ENCODE results near the gene GLIPR1L2. TPM values are rescaled to one million over a fixed set of nuclear protein-coding genes. Genes with fewer than 3 reads are reported as not detected.

GLIPR1L2 gene
- total RNA-seq, 1 experiment from 2014 or later, result not detected

DNA sequence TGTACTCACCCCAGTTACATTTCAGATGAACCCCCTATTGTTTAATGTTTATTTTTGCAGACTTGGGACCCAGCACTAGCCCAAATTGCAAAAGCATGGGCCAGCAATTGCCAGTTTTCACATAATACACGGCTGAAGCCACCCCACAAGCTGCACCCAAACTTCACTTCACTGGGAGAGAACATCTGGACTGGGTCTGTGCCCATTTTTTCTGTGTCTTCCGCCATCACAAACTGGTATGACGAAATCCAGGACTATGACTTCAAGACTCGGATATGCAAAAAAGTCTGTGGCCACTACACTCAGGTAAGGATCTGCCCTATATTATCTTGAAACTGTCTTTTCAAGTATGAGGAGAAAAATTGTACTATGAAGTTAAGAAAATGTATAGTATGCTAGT, 90.9 kb downstream of the GLIPR1L2 start:
- TF ChIP-seq, protein P1, sequence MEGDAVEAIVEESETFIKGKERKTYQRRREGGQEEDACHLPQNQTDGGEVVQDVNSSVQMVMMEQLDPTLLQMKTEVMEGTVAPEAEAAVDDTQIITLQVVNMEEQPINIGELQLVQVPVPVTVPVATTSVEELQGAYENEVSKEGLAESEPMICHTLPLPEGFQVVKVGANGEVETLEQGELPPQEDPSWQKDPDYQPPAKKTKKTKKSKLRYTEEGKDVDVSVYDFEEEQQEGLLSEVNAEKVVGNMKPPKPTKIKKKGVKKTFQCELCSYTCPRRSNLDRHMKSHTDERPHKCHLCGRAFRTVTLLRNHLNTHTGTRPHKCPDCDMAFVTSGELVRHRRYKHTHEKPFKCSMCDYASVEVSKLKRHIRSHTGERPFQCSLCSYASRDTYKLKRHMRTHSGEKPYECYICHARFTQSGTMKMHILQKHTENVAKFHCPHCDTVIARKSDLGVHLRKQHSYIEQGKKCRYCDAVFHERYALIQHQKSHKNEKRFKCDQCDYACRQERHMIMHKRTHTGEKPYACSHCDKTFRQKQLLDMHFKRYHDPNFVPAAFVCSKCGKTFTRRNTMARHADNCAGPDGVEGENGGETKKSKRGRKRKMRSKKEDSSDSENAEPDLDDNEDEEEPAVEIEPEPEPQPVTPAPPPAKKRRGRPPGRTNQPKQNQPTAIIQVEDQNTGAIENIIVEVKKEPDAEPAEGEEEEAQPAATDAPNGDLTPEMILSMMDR (IDR thresholded peaks at IDR 0.05; ENCODE audit: insufficient read depth in 1 of 2, low read depth in 1 of 2, low read length in 1 of 2, severe bottlenecking in 1 of 2, unreplicated experiment in 1 of 2), result no peak
- DNase-seq, result no peak
- no TSS peak for BruUV-seq (replicated peaks)
- H3K9me3 Mint-ChIP-seq (ENCODE audit: unreplicated experiment), result no peaks in the 10 kb centered on the region
- H3K4me1 Mint-ChIP-seq (ENCODE audit: low read depth, unreplicated experiment), result peaks cover 6% of the 10 kb centered on the region
- Histone ChIP-seq H3K27me3 (replicated peaks; ENCODE audit: control insufficient read depth, insufficient read depth, low read length) (no peaks in the 10 kb centered on the region), H3K9me3 (no peaks in the 10 kb centered on the region), H3K4me3 (ENCODE audit: low read depth, low read length) (no peak overlapping the region), H3K4me1 (peaks cover 8% of the 10 kb centered on the region; the same call in 1 of the 2 replicates), H3K36me3 (ENCODE audit: control insufficient read depth, insufficient read depth, low read length) (no peaks in the 10 kb centered on the region)
- POLR2A ChIA-PET, result no interaction called here
- H3K27me3 Mint-ChIP-seq (ENCODE audit: insufficient read depth, unreplicated experiment), result no peaks in the 10 kb centered on the region
- H3K4me3 Mint-ChIP-seq (ENCODE audit: unreplicated experiment), result peak overlapping the region; percentile 42
- CTCF ChIA-PET, result no interaction called here
- H3K36me3 Mint-ChIP-seq (ENCODE audit: insufficient read depth, unreplicated experiment), result no peaks in the 10 kb centered on the region
- H3K27ac Mint-ChIP-seq (ENCODE audit: unreplicated experiment), result no peak overlapping the region
- intact Hi-C loops (cut with micrococcal nuclease; ENCODE audit: unreplicated experiment), result loop anchor here (5.0 kb wide), 1 partner anchor 134 kb away; no protein-coding TSS in a partner anchor

Other genes starting within 250 kb of the GLIPR1L2 start
- gene KCNC2, start 181.2 kb upstream of the GLIPR1L2 start, total RNA-seq (2022), result not detected in 2 replicates
- not detected in 2 replicates for gene CAPS2, start 60.8 kb upstream of the GLIPR1L2 start, total RNA-seq (2022)
- gene GLIPR1L1, start 56.4 kb upstream of the GLIPR1L2 start, total RNA-seq (2022), result not detected in 2 replicates
- gene GLIPR1, start 89.7 kb downstream of the GLIPR1L2 start, total RNA-seq (2022), result 1.9 and 3.9 TPM in 2 replicates
- 73.0 and 73.2 TPM in 2 replicates for gene KRR1, start 120.5 kb downstream of the GLIPR1L2 start, total RNA-seq (2022)

Data from Caco-2 (cell line).